H1 (cell line): Measurements from ENCODE around the gene MROH7. TPM values are rescaled to one million over a fixed set of nuclear protein-coding genes. Genes with fewer than 3 reads are reported as not detected.

ENCODE experiments used
- CTCF ChIA-PET: fragments of 300-600 bp; sonication (Branson Sonifier 250); formaldehyde crosslinking; loops from one replicate; lab custom pipeline; 2021; ENCODE audit not compliant: partially characterized antibody; lab: Charles Lee
- POLR2A ChIA-PET: fragments of 300-600 bp; sonication (Branson Sonifier 250); formaldehyde crosslinking; loops from one replicate; lab custom pipeline; 2021; ENCODE audit warnings: inconsistent platforms; ENCODE audit not compliant: partially characterized antibody; lab: Charles Lee
- DNase-seq, 2 experiments: peaks; one replicate each; pipeline versions ENCODE4 v3.0.0 to v3.0.0-alpha.2; 2010 to 2022; ENCODE audit warnings: low spot score in 2 of 2, low read depth in 1 of 2, mixed read lengths in 1 of 2
- FAIRE-seq: peaks from 2 replicates; lab custom pipeline; 2011; peaks lifted over from hg19 to GRCh38; lab: Jason Lieb, UNC
- H2AFZ ChIP-seq: 2 replicates; pipeline ENCODE4 v1.8.1; 2012; ENCODE audit warnings: low read length, inconsistent platforms
- H2AK5ac ChIP-seq: 2 replicates; pipeline ENCODE4 v1.6.1; 2013; ENCODE audit warnings: low read depth, low read length
- H2BK120ac ChIP-seq: replicated peaks from 2 replicates; pipeline ENCODE3; 2013; ENCODE audit warnings: low read depth, low read length, inconsistent platforms
- H2BK12ac ChIP-seq: 2 replicates; pipeline ENCODE4 v1.6.1; 2013; ENCODE audit warnings: low read depth, low read length
- H2BK15ac ChIP-seq: 2 replicates; pipeline ENCODE4 v1.6.1; 2013; ENCODE audit warnings: low read length
- H2BK20ac ChIP-seq: 2 replicates; pipeline ENCODE4 v1.6.1; 2013; ENCODE audit warnings: low read length
- H2BK5ac ChIP-seq: 2 replicates; pipeline ENCODE4 v1.6.1; 2013; ENCODE audit warnings: low read depth, low read length
- H3K14ac ChIP-seq: 2 replicates; pipeline ENCODE4 v1.6.1; 2013; ENCODE audit warnings: inconsistent platforms; ENCODE audit not compliant: insufficient read length
- H3K18ac ChIP-seq: 2 replicates; pipeline ENCODE4 v1.6.1; 2013; ENCODE audit warnings: low read length; ENCODE audit errors: extremely low read depth
- H3K23ac ChIP-seq: 2 replicates; pipeline ENCODE4 v1.6.1; 2013; ENCODE audit warnings: inconsistent platforms; ENCODE audit not compliant: insufficient read length
- H3K23me2 ChIP-seq: 2 replicates; pipeline ENCODE4 v1.6.1; 2013; ENCODE audit warnings: low read depth, low read length
- H3K27ac ChIP-seq: 2 replicates; pipeline ENCODE4 v1.6.1; 2011; ENCODE audit warnings: low read depth, low read length, inconsistent platforms
- H3K27me3 ChIP-seq, 4 experiments: replicated peaks in 1 of 4; 1 replicate in 1 of 4; 2 replicates in 3 of 4; pipeline versions ENCODE4 v1.6.1 to v1.8.1; 2011 to 2013; ENCODE audit warnings: low read length in 3 of 4, mild to moderate bottlenecking in 3 of 4, inconsistent platforms in 2 of 4, mixed read lengths in 2 of 4, moderate library complexity in 1 of 4; ENCODE audit not compliant: control insufficient read depth in 3 of 4, insufficient read depth in 3 of 4; ENCODE audit errors: extremely low read depth in 1 of 4
- H3K36me3 ChIP-seq, 4 experiments: 2 replicates each; pipeline versions ENCODE4 v1.6.1 to v1.8.1; 2011 to 2013; ENCODE audit warnings: mild to moderate bottlenecking in 4 of 4, low read length in 3 of 4, moderate library complexity in 2 of 4, control low read depth in 1 of 4, inconsistent platforms in 1 of 4; ENCODE audit not compliant: insufficient read depth in 4 of 4, control insufficient read depth in 2 of 4
- H3K4ac ChIP-seq: replicated peaks from 2 replicates; pipeline ENCODE3; 2013; ENCODE audit warnings: low read length, low read depth, mixed read lengths, inconsistent platforms; ENCODE audit not compliant: insufficient read length
- H3K4me1 ChIP-seq, 4 experiments: replicated peaks in 1 of 4; 1 replicate in 1 of 4; 2 replicates in 3 of 4; pipeline versions ENCODE4 v1.6.1 to v1.8.1; 2011 to 2013; ENCODE audit warnings: low read length in 3 of 4, inconsistent platforms in 2 of 4, mixed read lengths in 1 of 4; ENCODE audit not compliant: insufficient read depth in 4 of 4, control insufficient read depth in 3 of 4
- H3K4me2 ChIP-seq, 2 experiments: 2 replicates each; pipeline versions ENCODE4 v1.6.1 to v1.8.1; 2011 to 2013; ENCODE audit warnings: low read depth in 2 of 2, low read length in 2 of 2, control low read depth in 1 of 2, inconsistent platforms in 1 of 2, mild to moderate bottlenecking in 1 of 2; ENCODE audit not compliant: insufficient read depth in 1 of 2
- H3K4me3 ChIP-seq, 4 experiments: fragments of 200-600, 300-600 bp in 1 of 4; sonication (generic), shearing (Covaris generic), sonication (Bioruptor Twin) in 1 of 4; 2 replicates each; pipeline versions ENCODE4 v1.5.1 to v1.8.1; 2011 to 2016; ENCODE audit warnings: low read length in 4 of 4, low read depth in 3 of 4, control low read depth in 2 of 4, inconsistent platforms in 2 of 4, mild to moderate bottlenecking in 2 of 4, mixed read lengths in 1 of 4, moderate library complexity in 1 of 4; ENCODE audit not compliant: insufficient read depth in 2 of 4; ENCODE audit errors: extremely low read depth in 1 of 4
- H3K56ac ChIP-seq: replicated peaks from 2 replicates; pipeline ENCODE3; 2013; ENCODE audit warnings: low read depth, mild to moderate bottlenecking, mixed read lengths, low read length, inconsistent platforms; ENCODE audit not compliant: insufficient read length
- H3K79me1 ChIP-seq: 2 replicates; pipeline ENCODE4 v1.6.1; 2013; ENCODE audit warnings: low read depth, low read length, control low read depth
- H3K79me2 ChIP-seq, 2 experiments: 2 replicates each; pipeline versions ENCODE4 v1.6.1 to v1.8.1; 2012 to 2013; ENCODE audit warnings: low read length in 2 of 2, mild to moderate bottlenecking in 2 of 2, inconsistent platforms in 1 of 2; ENCODE audit not compliant: insufficient read depth in 2 of 2, control insufficient read depth in 1 of 2
- H3K9ac ChIP-seq, 4 experiments: replicated peaks in 1 of 4; 1 replicate in 1 of 4; 2 replicates in 3 of 4; pipeline versions ENCODE4 v1.6.1 to v1.8.1; 2011 to 2013; ENCODE audit warnings: low read depth in 3 of 4, low read length in 3 of 4, control low read depth in 2 of 4, mild to moderate bottlenecking in 2 of 4, moderate library complexity in 2 of 4, inconsistent platforms in 1 of 4; ENCODE audit errors: extremely low read depth in 1 of 4
- H3K9me3 ChIP-seq, 2 experiments: 2 replicates each; pipeline versions ENCODE4 v1.6.1 to v1.8.1; 2012 to 2013; ENCODE audit warnings: mild to moderate bottlenecking in 2 of 2, moderate library complexity in 2 of 2, control low read depth in 1 of 2, inconsistent platforms in 1 of 2, low read depth in 1 of 2, low read length in 1 of 2, mixed read lengths in 1 of 2; ENCODE audit not compliant: insufficient read depth in 2 of 2
- H4K20me1 ChIP-seq, 2 experiments: replicated peaks in 1 of 2; 2 replicates each; pipeline versions ENCODE3 to v1.8.1; 2011 to 2013; ENCODE audit warnings: inconsistent platforms in 2 of 2, low read length in 2 of 2, mild to moderate bottlenecking in 1 of 2; ENCODE audit not compliant: insufficient read depth in 2 of 2, control insufficient read depth in 1 of 2
- H4K5ac ChIP-seq: 2 replicates; pipeline ENCODE4 v1.6.1; 2013; ENCODE audit warnings: low read length, low read depth, mixed read lengths, inconsistent platforms; ENCODE audit not compliant: insufficient read length
- H4K8ac ChIP-seq: 2 replicates; pipeline ENCODE4 v1.8.0; 2013; ENCODE audit warnings: mild to moderate bottlenecking, moderate library complexity, low read length, inconsistent platforms; ENCODE audit not compliant: insufficient read depth; ENCODE audit errors: extremely low read depth
- H4K91ac ChIP-seq: replicated peaks from 2 replicates; pipeline ENCODE3; 2013; ENCODE audit warnings: low read length, mixed read lengths, inconsistent platforms; ENCODE audit not compliant: insufficient read length
- ATF2 ChIP-seq: IDR thresholded peaks from 2 replicates; pipeline ENCODE4 v1.6.1; 2012; ENCODE audit warnings: low read length, inconsistent platforms
- CBX5 ChIP-seq: fragments of 300-800, 300-1000 bp; sonication (generic); IDR thresholded peaks from 2 replicates; pipeline ENCODE4 v1.7.1; 2016; ENCODE audit warnings: antibody characterized with exemption, low read length, low read depth
- KDM1A ChIP-seq: fragments of 200-600, 300-600 bp; sonication (generic); IDR thresholded peaks from 2 replicates; pipeline ENCODE4 v1.7.1; 2016; ENCODE audit warnings: mild to moderate bottlenecking, low read length, borderline replicate concordance
- NRF1 ChIP-seq: IDR thresholded peaks from 2 replicates; pipeline ENCODE4 v1.6.1; 2011; ENCODE audit warnings: mild to moderate bottlenecking, low read depth, low read length, improper control_type of control experiment
- POLR2A ChIP-seq, 2 experiments: IDR thresholded peaks; 1 replicate in 1 of 2; 2 replicates in 1 of 2; pipeline ENCODE4 v1.6.1; 2011; ENCODE audit warnings: low read depth in 2 of 2, low read length in 2 of 2, mild to moderate bottlenecking in 2 of 2; ENCODE audit errors: control extremely low read depth in 1 of 2
- RBBP5 ChIP-seq: IDR thresholded peaks from 2 replicates; pipeline ENCODE4 v1.7.1; 2012; ENCODE audit warnings: low read depth, mild to moderate bottlenecking, inconsistent platforms, low read length, moderate library complexity, borderline replicate concordance
- RNF2 ChIP-seq: fragments of 200-900, 300-1000 bp; sonication (generic); IDR thresholded peaks from 2 replicates; pipeline ENCODE4 v1.7.1; 2016; ENCODE audit warnings: borderline replicate concordance, low read depth, mild to moderate bottlenecking, antibody characterized with exemption, low read length; ENCODE audit not compliant: poor library complexity, severe bottlenecking; ENCODE audit errors: missing control alignments
- RXRA ChIP-seq: IDR thresholded peaks from 2 replicates; pipeline ENCODE4 v1.6.1; 2011; ENCODE audit warnings: low read depth, mild to moderate bottlenecking, low read length, moderate library complexity; ENCODE audit not compliant: insufficient read depth
- SP2 ChIP-seq: IDR thresholded peaks from 2 replicates; pipeline ENCODE4 v1.6.1; 2012; ENCODE audit warnings: mild to moderate bottlenecking, low read length, inconsistent platforms
- TBP ChIP-seq: IDR thresholded peaks from 2 replicates; pipeline ENCODE4 v1.6.1; 2011; ENCODE audit warnings: low read depth, low read length, improper control_type of control experiment
- WGBS, 2 experiments: shearing (Covaris generic) in 1 of 2; methylation state at CpG; one replicate each; pipeline versions ENCODE4 v1.1.6 to v1.1.7; 2013 to 2015; ENCODE audit warnings: low lambda C conversion rate in 2 of 2, mixed read lengths in 2 of 2, inconsistent platforms in 1 of 2, low coverage in 1 of 2, missing lambda C conversion rate in 1 of 2; ENCODE audit not compliant: insufficient replicate concordance in 2 of 2, insufficient coverage in 1 of 2, insufficient read length in 1 of 2; ENCODE audit errors: extremely low coverage in 1 of 2, missing lambda C conversion rate in 1 of 2; 5-methylcytosine and 5-hydroxymethylcytosine counted together
- polyA plus RNA-seq, 7 experiments: library from polyadenylated mRNA; depleted of rRNA in 3 of 7; stranded (reverse) in 5 of 7; unstranded in 2 of 7; fragments of >200 nt in 5 of 7; fragments of 200-250 nt in 2 of 7; gene quantifications; 1 replicate in 5 of 7; 2 replicates in 1 of 7; 4 replicates in 1 of 7; pipeline versions ENCODE4 v1.2.1 to v1.2.3, GENCODE V29; 2011 to 2013; ENCODE audit warnings: missing spikeins in 2 of 7, mixed read lengths in 2 of 7
- total RNA-seq: library from RNA; stranded (reverse); fragmentation: NEBNext Ultra II Directional; extraction: Animal tissue kit (Norgen Biotek cat#: 25700); gene quantifications from 2 replicates; pipeline ENCODE4 v1.2.1, GENCODE V29; 2021

MROH7 gene
- total and polyA plus RNA-seq, 2 of the 8 experiments (the other 6 are each of a cell fraction or from before 2014, with no cell fraction given): 0.07 to 0.20 TPM

- H3K79me2 ChIP-seq: no peaks in the 10 kb centered on the region
- no peaks in the 10 kb centered on the region for H3K79me1 ChIP-seq
- no peak for FAIRE-seq
- no peak for DNase-seq
- H2BK120ac ChIP-seq: no peak overlapping the region
- H3K18ac ChIP-seq: no peak overlapping the region
- H3K27me3 ChIP-seq: peaks cover 0 to 8% (median 3%) of the 10 kb centered on the region in 4 experiments; a peak in 3 of 7 replicates
- H2BK12ac ChIP-seq: no peak overlapping the region
- no peaks in the 10 kb centered on the region for H3K9me3 ChIP-seq
- H3K4me3 ChIP-seq: no peak overlapping the region
- no peak overlapping the region for H2AFZ ChIP-seq
- no peak overlapping the region for H3K4ac ChIP-seq
- ChIA-PET CTCF (interaction anchor here (1.1 to 1.8 kb wide), 2 partner anchors 29 to 189 kb away, joined by 3 read pairs; no protein-coding TSS in a partner anchor), POLR2A (no interaction called here)
- no peaks in the 10 kb centered on the region for H4K20me1 ChIP-seq
- H2BK5ac ChIP-seq: no peak overlapping the region
- H3K4me2 ChIP-seq: no peak overlapping the region
- no peaks in the 10 kb centered on the region for H3K36me3 ChIP-seq
- no peak overlapping the region for H4K5ac ChIP-seq
- TF ChIP-seq RXRA (no peak), NRF1 (no peak), RBBP5 (no peak), POLR2A (IDR thresholded peaks at IDR 0.05; ENCODE audit: control extremely low read depth in 1 of 2, low read depth in 2 of 2, low read length in 2 of 2) (no peak), CBX5 (no peak), ATF2 (no peak), SP2 (no peak), KDM1A (no peak), RNF2 (no peak), TBP (no peak)
- H3K56ac ChIP-seq: no peak overlapping the region
- H3K23ac ChIP-seq: no peak overlapping the region
- H4K8ac ChIP-seq: no peak overlapping the region
- no peak overlapping the region for H2BK15ac ChIP-seq
- no peak overlapping the region for H3K27ac ChIP-seq
- 94% methylated on average over 10 of the region's 10 CpGs; no CpG with 5 or more reads in 1 of the 2 experiments for WGBS, 2 experiments
- no peak overlapping the region for H2BK20ac ChIP-seq
- H3K9ac ChIP-seq: no peak overlapping the region
- H2AK5ac ChIP-seq: no peak overlapping the region
- H4K91ac ChIP-seq: no peak overlapping the region
- H3K23me2 ChIP-seq: no peaks in the 10 kb centered on the region
- no peak overlapping the region for H3K14ac ChIP-seq
- no peaks in the 10 kb centered on the region for H3K4me1 ChIP-seq
These were observed 61.9 kb downstream of the MROH7 start for GRCh38 chr1:54703471-54703870.
